GM12864 (cell line): ENCODE data around the gene MS4A2.
"Not testable (repeated sequence)": the region's sequence is repeated elsewhere in the genome, so short reads cannot be mapped to it uniquely, and the experiment has no call there.

ENCODE experiments used
- DNase-seq: peaks from one replicate; pipeline ENCODE4 v3.0.0-alpha.2; 2011; ENCODE audit warnings: low read depth
- H3K4me3 ChIP-seq: 2 replicates; pipeline ENCODE4 v1.5.1; 2011; ENCODE audit warnings: mild to moderate bottlenecking, low read depth, low read length, control low read depth
- CTCF ChIP-seq: IDR thresholded peaks from 2 replicates; pipeline ENCODE4 v1.5.1; 2011; ENCODE audit warnings: low read depth, mild to moderate bottlenecking, moderate library complexity, low read length, control low read depth, inconsistent platforms; ENCODE audit errors: missing control alignments

Gene MS4A2

GRCh38 chr11:60088364-60088763, at the start of gene MS4A2:
Gene MS4A2, plus strand, starts transcription at chr11:60088664. Its CDS starts 102 bp downstream, at chr11:60088766.
- DNase-seq, result no peak
- no peak for TF ChIP-seq CTCF
- H3K4me3 ChIP-seq, result no peak within 1 kb of the TSS

GRCh38 chr11:60040109-60040508, 48.4 kb upstream of the MS4A2 start, which contains the start of gene OOSP2:
Gene OOSP2, plus strand, starts transcription at chr11:60040409. Its CDS starts 51 bp downstream, at chr11:60040460.
- H3K4me3 ChIP-seq, result no peak within 1 kb of the TSS
- DNase-seq, result no peak
- no peak for TF ChIP-seq CTCF

- H3K4me3 ChIP-seq, DNase-seq: not testable (repeated sequence)
Measured at GRCh38 chr11:60050422-60050821, 38.0 kb upstream of the MS4A2 start.

- H3K4me3 ChIP-seq, DNase-seq: not testable (repeated sequence)
Measured at GRCh38 chr11:60050839-60051238, 37.6 kb upstream of the MS4A2 start.

GRCh38 chr11:60056349-60056969, 32.0 kb upstream of the MS4A2 start, which contains the start of gene MS4A3:
Gene MS4A3, plus strand, starts transcription at chr11:60056665. Its CDS starts 4,496 bp downstream, at chr11:60061161.
- DNase-seq, result no peak
- no peak within 1 kb of the TSS for H3K4me3 ChIP-seq

GRCh38 chr11:60059052-60059451, 29.4 kb upstream of the MS4A2 start:
- H3K4me3 ChIP-seq, result no peak overlapping the region
- DNase-seq, result no peak
- TF ChIP-seq CTCF, result no peak

More at GRCh38 chr11:60056349-60056969, 32.0 kb upstream of the MS4A2 start, which contains the start of gene MS4A3:
- no peak for TF ChIP-seq CTCF

GRCh38 chr11:60059521-60060240, 28.8 kb upstream of the MS4A2 start:
- no peak overlapping the region for H3K4me3 ChIP-seq
- no peak for TF ChIP-seq CTCF
- no peak for DNase-seq

- DNase-seq, result no peak
- TF ChIP-seq CTCF, result no peak
- no peak overlapping the region for H3K4me3 ChIP-seq
Measured at GRCh38 chr11:60064111-60064510, 24.4 kb upstream of the MS4A2 start.
